ENCODE measurements around the gene MISP.

GRCh38 chr19:792306-792885, 41.5 kb downstream of the MISP start:
- no peak for TF ChIP-seq CTCF (conservative IDR thresholded peaks at IDR 0.05)
- no peak for TF ChIP-seq ZFX (IDR thresholded peaks at IDR 0.05)

All from C4-2B (cell line).